ENCODE data around the gene HIC1. TPM values are rescaled to one million over a fixed set of nuclear protein-coding genes. Genes with fewer than 3 reads are reported as not detected.

HIC1 gene
- total and polyA plus RNA-seq, 2 experiments from 2014 or later, result 9.4 to 10.2 TPM

DNA sequence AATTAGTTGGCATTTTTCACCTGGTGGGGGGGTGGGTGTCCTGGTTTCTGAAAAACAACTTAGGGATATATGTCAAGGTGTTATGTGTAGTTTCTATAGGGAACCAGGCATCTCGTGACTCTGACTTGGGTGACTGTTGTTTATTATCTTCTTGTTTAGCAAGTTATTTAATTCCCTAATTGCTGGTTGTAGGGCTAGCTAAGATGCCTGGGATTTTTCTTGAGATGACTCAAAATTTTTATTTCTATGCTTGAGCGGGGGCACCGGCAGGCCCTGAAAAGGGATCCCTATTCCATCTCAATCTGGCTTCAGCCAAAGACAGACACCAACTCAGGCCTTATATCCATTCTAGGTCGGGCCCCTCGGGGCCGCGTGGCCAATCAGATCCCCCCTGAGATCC is 21.8 kb upstream of the HIC1 start:
- Histone ChIP-seq H3K4me3 (no peak overlapping the region), H3K4me1 (ENCODE audit: insufficient read depth) (peaks cover 7% of the 10 kb centered on the region), H3K4me2 (no peak overlapping the region), H3K79me2 (peaks cover 15% of the 10 kb centered on the region), H3K27me3 (peaks cover 3% of the 10 kb centered on the region), H3K36me3 (replicated peaks; ENCODE audit: insufficient read depth, low read depth) (no peaks in the 10 kb centered on the region), H3K9me2 (replicated peaks; ENCODE audit: insufficient read depth) (no peaks in the 10 kb centered on the region), H2AFZ (no peak overlapping the region), H3K9me3 (ENCODE audit: low read depth) (no peaks in the 10 kb centered on the region), H4K20me1 (ENCODE audit: insufficient read depth, poor library complexity, severe bottlenecking) (no peaks in the 10 kb centered on the region), H3K27ac (no peak overlapping the region)
- DNase-seq (ENCODE audit: low spot score), result no peak
- WGBS (ENCODE audit: low lambda C conversion rate, missing lambda C conversion rate), result 96% methylated on average over 7 of the region's 7 CpGs
- TF ChIP-seq EZH2phosphoT487 (IDR thresholded peaks at IDR 0.05; ENCODE audit: low read depth, severe bottlenecking, unreplicated experiment) (no peak), EZH2 (IDR thresholded peaks at IDR 0.05; ENCODE audit: borderline replicate concordance) (no peak)
- TF ChIP-seq, protein P1, sequence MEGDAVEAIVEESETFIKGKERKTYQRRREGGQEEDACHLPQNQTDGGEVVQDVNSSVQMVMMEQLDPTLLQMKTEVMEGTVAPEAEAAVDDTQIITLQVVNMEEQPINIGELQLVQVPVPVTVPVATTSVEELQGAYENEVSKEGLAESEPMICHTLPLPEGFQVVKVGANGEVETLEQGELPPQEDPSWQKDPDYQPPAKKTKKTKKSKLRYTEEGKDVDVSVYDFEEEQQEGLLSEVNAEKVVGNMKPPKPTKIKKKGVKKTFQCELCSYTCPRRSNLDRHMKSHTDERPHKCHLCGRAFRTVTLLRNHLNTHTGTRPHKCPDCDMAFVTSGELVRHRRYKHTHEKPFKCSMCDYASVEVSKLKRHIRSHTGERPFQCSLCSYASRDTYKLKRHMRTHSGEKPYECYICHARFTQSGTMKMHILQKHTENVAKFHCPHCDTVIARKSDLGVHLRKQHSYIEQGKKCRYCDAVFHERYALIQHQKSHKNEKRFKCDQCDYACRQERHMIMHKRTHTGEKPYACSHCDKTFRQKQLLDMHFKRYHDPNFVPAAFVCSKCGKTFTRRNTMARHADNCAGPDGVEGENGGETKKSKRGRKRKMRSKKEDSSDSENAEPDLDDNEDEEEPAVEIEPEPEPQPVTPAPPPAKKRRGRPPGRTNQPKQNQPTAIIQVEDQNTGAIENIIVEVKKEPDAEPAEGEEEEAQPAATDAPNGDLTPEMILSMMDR (IDR thresholded peaks at IDR 0.05; ENCODE audit: poor library complexity), result no peak

DNA sequence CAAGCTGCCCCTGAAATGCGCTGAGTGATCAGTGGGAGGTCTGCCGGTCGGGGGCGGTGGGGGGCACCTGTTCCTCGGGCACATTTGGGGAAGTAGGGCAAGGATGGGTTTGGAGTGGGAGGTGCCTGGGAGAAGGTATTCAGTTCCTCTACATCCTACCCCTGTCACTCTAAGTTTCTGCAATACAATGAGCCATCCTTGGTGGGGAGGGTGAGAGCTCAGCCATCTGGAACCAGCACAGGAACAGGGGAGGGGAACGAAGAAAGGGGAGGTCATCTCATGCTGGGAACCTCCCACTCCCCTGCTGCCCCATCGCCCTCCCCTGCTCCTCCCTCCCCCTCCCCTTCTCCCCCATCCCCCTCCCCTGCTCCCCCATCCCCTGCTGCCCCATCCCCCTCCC is 20.7 kb upstream of the HIC1 start:
- Histone ChIP-seq H3K9me2 (replicated peaks; ENCODE audit: insufficient read depth) (no peaks in the 10 kb centered on the region), H3K79me2 (peaks cover 15% of the 10 kb centered on the region), H4K20me1 (ENCODE audit: insufficient read depth, poor library complexity, severe bottlenecking) (no peaks in the 10 kb centered on the region), H2AFZ (no peak overlapping the region), H3K4me2 (no peak overlapping the region), H3K36me3 (replicated peaks; ENCODE audit: insufficient read depth, low read depth) (no peaks in the 10 kb centered on the region), H3K4me3 (no peak overlapping the region), H3K27me3 (no peaks in the 10 kb centered on the region), H3K9me3 (ENCODE audit: low read depth) (no peaks in the 10 kb centered on the region), H3K4me1 (ENCODE audit: insufficient read depth) (peaks cover 7% of the 10 kb centered on the region), H3K27ac (no peak overlapping the region)
- WGBS (ENCODE audit: low lambda C conversion rate, missing lambda C conversion rate), result 82% methylated on average over 4 of the region's 7 CpGs
- TF ChIP-seq EZH2 (IDR thresholded peaks at IDR 0.05; ENCODE audit: borderline replicate concordance) (no peak), EZH2phosphoT487 (IDR thresholded peaks at IDR 0.05; ENCODE audit: low read depth, severe bottlenecking, unreplicated experiment) (no peak)
- TF ChIP-seq, protein P1 (IDR thresholded peaks at IDR 0.05; ENCODE audit: poor library complexity), result no peak
- no peak for DNase-seq (ENCODE audit: low spot score)

DNA sequence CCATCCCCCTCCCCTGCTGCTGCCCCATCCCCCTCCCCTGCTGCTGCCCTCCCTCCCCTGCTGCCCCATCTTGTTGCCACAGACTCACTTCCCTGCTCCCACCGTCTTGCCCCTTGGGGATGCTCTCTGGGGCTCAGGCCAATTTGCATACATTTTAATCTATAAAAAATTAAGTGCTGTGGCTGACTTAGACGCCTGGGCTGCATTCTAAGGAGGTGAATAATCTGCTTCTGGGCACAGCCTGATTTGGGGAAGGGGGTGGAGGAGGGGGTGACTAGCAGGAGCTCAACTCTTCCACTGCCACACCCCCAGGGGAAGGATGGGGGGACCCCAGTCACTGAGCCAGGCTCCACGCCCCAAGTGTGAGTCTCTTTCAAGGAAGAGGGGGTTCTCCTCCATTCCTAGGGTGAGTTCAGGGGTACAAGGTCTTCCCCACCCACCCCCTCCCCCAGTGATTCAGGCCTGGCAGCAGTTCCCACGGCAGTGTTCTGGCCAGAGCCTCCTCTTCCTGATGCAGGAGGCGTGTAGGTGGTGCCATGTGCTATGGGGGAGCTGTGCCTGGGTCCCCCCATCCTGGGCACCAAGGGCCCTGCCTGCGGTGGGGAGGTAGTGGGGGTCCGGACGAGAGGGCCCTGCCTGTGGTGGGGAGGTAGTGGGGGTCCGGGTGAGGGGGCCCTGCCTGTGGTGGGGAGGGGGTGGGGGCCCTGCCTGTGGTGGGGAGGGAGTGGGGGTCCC is 19.9 kb upstream of the HIC1 start:
- Histone ChIP-seq H3K36me3 (replicated peaks; ENCODE audit: insufficient read depth, low read depth) (no peaks in the 10 kb centered on the region), H3K27ac (no peak overlapping the region), H3K4me3 (no peak overlapping the region), H3K4me2 (no peak overlapping the region), H3K79me2 (peaks cover 15% of the 10 kb centered on the region), H3K9me3 (ENCODE audit: low read depth) (no peaks in the 10 kb centered on the region), H3K27me3 (no peaks in the 10 kb centered on the region), H2AFZ (no peak overlapping the region), H3K9me2 (replicated peaks; ENCODE audit: insufficient read depth) (no peaks in the 10 kb centered on the region), H4K20me1 (ENCODE audit: insufficient read depth, poor library complexity, severe bottlenecking) (no peaks in the 10 kb centered on the region), H3K4me1 (ENCODE audit: insufficient read depth) (peaks cover 3% of the 10 kb centered on the region)
- WGBS (ENCODE audit: low lambda C conversion rate, missing lambda C conversion rate), result 84% methylated on average over 5 of the region's 9 CpGs
- TF ChIP-seq EZH2phosphoT487 (IDR thresholded peaks at IDR 0.05; ENCODE audit: low read depth, severe bottlenecking, unreplicated experiment), result no peak
- TF ChIP-seq EZH2 (IDR thresholded peaks at IDR 0.05; ENCODE audit: borderline replicate concordance), result no peak
- TF ChIP-seq, protein P1 (IDR thresholded peaks at IDR 0.05; ENCODE audit: poor library complexity), result no peak
- DNase-seq (ENCODE audit: low spot score), result no peak
